GM18951 (cell line): ENCODE data around the gene SARNP.

ENCODE experiments used
- POLR2A ChIP-seq: IDR thresholded peaks from 4 replicates; pipeline ENCODE4 v1.6.1; 2011; ENCODE audit warnings: mild to moderate bottlenecking; ENCODE audit not compliant: insufficient read length, insufficient read depth; ENCODE audit errors: extremely low read depth
- in situ Hi-C: fragments of 300-500 bp; cut with MboI; formaldehyde crosslinking; loops from one replicate; pipeline ENCODE4 v1.12.0; 2022; ENCODE audit warnings: low sequenced_read_pairs, mixed read lengths, inconsistent platforms; ENCODE audit not compliant: unreplicated experiment

Gene SARNP

GRCh38 chr12:55829967-55830600 is 12.6 kb upstream of the SARNP start:
- in situ Hi-C loops, result no loop called here
- no peak for TF ChIP-seq POLR2A

DNA sequence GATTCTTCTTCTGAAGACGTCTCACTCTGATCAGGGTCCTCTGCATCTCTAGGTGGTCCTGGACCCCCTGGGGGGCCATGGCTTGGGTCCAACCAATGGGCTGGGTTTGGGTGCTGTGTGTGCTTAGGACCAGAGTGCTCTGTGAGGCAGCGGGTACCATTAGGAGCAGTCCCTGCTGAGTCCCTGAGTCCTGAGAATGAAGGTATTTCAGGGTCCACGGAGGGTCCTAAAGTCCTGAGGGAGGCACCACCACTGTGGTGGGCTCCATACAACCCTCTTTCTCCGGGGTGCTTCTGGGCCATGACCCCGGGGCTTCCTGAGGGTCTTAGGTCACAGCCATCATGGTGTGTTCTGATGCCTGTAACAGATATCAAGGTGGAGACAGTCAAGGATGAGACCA is 10.8 kb upstream of the SARNP start:
- in situ Hi-C loops, result no loop called here
- TF ChIP-seq POLR2A, result no peak

GRCh38 chr12:55827806-55828205 is 10.3 kb upstream of the SARNP start:
- in situ Hi-C loops, result no loop called here
- no peak for TF ChIP-seq POLR2A

DNA sequence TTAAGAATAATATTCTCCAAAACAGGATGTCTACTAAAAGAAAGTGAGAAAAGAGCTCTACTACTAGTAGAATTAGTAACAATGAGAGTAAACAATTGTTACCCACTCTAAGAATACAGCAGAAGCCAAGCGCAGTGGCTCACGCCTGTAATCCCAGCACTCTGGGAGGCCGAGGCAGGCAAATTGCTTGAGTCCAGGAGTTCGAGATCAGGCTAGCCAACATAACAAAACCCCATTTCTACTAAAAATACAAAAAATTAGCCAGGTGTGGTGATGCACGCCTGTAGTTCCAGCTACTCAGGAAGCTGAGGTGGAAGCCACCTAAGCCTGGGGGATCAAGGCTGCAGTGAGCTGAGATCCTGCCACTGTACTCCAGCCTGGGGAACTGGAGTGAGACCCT is 7.2 kb upstream of the SARNP start:
- in situ Hi-C loops, result no loop called here
- peak; percentile 20 for TF ChIP-seq POLR2A

GRCh38 chr12:55823419-55823818 is 5.9 kb upstream of the SARNP start:
- in situ Hi-C loops, result no loop called here
- TF ChIP-seq POLR2A, result no peak

- no peak for TF ChIP-seq POLR2A
- in situ Hi-C loops, result no loop called here
Measured at GRCh38 chr12:55822228-55822627, 4.7 kb upstream of the SARNP start.

DNA sequence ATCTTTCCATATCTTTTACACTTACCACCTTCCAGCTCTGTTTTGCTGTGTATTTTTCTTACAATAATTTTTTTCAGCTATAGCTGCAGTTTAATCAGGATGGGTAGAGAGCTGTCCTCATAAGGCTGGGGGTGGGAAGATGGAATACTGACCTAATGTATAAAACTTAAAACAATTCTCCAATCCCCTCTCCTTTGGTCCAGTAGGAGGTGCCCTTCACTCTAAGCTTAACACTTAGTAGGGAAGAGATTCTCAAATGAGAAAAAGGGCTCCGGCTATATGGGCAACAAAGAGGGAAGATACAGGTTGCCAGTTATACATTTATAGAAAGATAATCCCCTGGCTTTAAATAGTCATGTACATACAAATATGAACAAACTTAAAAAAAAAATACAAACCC is 3.2 kb upstream of the SARNP start:
- no peak for TF ChIP-seq POLR2A
- in situ Hi-C loops, result no loop called here

GRCh38 chr12:55818886-55819285 is 1.4 kb upstream of the SARNP start:
- in situ Hi-C loops, result no loop called here
- no peak for TF ChIP-seq POLR2A

DNA sequence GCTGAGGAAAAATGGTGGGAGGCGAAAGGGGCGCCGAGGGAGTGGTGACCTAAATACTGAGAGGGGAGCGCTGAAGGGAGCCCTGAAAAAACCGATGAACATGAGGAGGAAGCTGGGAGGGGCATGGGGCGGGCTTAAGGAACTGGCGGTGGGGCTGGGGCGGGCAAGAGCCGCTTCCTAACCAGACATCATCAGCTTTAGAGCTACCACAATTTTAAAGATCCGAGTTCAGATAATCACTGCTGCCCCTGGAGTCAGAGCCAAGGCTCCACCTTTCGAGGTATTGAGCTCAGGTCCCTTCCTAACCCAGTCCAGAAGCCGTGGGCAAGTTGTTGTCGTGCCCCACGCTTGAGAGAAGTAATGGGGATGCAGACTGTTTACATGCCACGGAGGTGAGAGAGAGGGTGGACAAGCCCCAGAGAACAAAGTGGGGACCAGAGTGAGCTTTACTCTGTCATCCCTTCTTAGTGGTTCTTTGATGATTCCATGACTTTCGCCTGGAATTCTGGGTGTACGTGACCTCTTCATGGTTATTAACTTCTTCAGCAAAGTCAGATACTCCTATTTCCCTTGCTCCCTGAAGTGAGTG is 710 bp upstream of the SARNP start:
- TF ChIP-seq POLR2A, result no peak
- in situ Hi-C loops, result no loop called here

DNA sequence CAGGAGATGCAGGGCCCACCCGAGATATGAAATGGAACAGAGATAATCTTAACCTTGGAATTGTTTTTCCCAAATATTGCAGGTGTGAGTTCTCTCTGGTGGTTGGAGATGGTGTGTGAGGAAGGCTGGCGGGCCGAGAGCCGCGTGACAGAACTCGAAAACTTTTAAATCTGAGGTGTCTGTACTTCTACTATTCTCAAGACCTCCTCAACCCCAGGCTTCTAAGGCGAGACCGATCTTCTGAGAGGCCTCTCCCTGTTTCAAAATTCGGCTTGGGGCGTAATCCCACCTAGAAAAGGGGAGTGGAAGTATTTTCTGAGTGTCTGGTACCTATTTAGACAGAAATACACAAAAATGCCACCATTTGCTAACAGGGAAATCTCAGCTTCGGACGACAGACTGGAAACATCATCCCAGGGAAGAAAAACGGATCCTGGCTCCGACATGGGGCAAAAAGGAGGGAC is 611 bp downstream of the SARNP start:
- no peak for TF ChIP-seq POLR2A
- in situ Hi-C loops, result no loop called here

- no peak for TF ChIP-seq POLR2A
- in situ Hi-C loops, result no loop called here
Measured at GRCh38 chr12:55815473-55815872, 2.1 kb downstream of the SARNP start.

DNA sequence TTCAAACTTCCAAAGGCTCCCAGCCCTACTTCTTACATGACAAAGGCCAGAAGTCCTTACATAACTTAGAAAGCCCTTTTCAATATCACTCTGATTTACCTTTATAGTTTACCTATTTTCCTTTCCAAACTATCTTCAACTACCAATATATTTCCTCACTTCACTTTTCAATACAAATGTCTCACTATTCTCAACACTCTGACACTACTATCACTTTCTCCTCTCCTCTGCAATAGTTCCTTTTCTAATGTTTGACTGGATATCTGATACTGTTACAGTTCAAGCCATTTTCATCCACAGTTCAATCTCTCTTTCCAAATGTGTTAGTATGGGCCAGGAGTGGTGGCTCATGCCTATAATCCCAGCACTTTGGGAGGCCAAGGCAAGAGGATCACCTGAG is 3.3 kb downstream of the SARNP start:
- TF ChIP-seq POLR2A, result no peak
- in situ Hi-C loops, result no loop called here

- in situ Hi-C loops, result no loop called here
- no peak for TF ChIP-seq POLR2A
Measured at GRCh38 chr12:55812088-55812487, 5.4 kb downstream of the SARNP start.

GRCh38 chr12:55809274-55809673 is 8.2 kb downstream of the SARNP start:
- in situ Hi-C loops, result no loop called here
- no peak for TF ChIP-seq POLR2A
